Measurements from ENCODE around the gene AXIN2.
A peak's percentile ranks its signal among the peaks of the same experiment; 100 is the strongest.

Gene AXIN2, protein sequence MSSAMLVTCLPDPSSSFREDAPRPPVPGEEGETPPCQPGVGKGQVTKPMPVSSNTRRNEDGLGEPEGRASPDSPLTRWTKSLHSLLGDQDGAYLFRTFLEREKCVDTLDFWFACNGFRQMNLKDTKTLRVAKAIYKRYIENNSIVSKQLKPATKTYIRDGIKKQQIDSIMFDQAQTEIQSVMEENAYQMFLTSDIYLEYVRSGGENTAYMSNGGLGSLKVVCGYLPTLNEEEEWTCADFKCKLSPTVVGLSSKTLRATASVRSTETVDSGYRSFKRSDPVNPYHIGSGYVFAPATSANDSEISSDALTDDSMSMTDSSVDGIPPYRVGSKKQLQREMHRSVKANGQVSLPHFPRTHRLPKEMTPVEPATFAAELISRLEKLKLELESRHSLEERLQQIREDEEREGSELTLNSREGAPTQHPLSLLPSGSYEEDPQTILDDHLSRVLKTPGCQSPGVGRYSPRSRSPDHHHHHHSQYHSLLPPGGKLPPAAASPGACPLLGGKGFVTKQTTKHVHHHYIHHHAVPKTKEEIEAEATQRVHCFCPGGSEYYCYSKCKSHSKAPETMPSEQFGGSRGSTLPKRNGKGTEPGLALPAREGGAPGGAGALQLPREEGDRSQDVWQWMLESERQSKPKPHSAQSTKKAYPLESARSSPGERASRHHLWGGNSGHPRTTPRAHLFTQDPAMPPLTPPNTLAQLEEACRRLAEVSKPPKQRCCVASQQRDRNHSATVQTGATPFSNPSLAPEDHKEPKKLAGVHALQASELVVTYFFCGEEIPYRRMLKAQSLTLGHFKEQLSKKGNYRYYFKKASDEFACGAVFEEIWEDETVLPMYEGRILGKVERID

GRCh38 chr17:65561452-65562205, at the start of gene AXIN2:
TSS of gene AXIN2 (minus strand) at chr17:65561648. CDS start at chr17:65558620, 3,028 bp downstream.
- DNase-seq = peak; percentile 94

DNA sequence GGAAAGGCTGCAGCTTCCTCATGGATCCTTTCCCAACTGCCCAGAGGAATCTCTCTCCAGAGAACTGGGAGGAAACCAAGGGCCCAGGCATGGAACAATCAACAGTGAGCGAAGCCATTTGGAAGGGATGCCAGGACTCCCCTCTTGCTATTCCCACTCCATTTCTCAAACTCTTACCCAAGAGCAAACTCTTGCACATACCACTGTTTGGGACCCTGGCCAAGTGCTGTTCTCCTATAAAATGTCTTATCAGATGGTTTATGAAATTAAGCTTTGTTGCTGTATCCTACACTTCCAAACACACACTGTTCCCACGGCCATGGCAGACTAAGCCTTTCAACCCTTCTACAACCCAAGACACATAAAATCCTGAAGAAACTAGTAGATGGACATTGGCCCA, 48.3 kb upstream of the AXIN2 start:
- DNase-seq = no peak

DNA sequence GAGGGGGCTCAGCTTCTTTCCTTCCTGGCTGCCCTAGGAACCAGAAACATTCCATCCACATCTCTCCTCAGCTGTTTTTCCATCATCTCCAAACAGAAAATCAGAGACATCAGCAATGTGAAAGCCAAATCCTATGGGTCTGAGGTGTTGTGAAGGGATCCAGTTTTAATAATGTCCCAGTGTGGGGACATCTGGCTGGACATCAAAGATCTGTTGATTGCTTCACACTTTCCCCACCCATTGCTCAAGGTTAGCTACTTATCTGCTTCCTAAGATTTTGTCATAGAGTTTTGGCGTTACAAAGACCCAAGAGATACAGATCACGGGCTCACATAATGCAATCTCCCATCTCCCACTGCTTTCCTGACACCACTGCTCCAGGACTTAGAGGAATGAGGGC, 47.8 kb upstream of the AXIN2 start:
- no peak for DNase-seq

GRCh38 chr17:65604070-65604469, 42.6 kb upstream of the AXIN2 start:
- DNase-seq = no peak

GRCh38 chr17:65601881-65602280, 40.4 kb upstream of the AXIN2 start:
- DNase-seq = no peak

DNA sequence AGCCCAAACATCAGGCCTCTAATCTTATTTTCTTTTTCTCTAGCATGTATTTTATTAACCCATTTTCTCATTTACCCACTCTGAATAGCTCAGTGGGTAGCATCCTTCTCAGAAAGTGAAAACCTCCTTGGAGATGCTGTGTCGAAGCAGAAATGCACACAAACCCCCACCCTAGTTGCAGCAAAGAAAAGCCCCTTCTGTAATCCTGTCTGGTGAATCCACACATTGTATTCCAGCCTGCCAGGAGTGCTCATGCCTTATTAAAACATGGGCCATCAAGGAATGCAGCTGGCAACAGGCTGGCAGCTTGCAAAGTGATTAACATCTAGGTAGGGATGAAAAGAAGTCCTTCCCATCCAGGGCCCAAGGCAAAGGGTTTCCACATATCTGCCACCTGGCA, 39.7 kb upstream of the AXIN2 start:
- no peak for DNase-seq

DNA sequence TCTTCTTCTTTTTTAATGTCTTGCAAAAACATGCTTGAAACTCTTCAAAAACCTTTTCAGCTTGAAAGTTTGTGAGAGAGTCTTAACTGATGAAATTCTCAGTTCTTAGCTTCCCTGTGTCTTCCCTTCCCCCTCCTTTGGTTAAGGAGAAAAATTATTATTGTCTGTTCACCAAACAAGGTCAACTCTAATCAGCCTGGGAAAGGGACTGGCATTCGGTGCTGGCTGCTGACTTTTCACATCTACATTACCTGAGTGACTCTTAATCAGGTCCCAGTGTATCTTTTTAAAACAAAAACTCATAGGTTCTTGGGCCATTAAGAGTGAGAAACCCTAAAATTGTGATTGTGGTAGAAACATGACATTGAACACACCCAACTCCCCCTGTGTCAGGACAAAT, 39.1 kb upstream of the AXIN2 start:
- DNase-seq = no peak

DNA sequence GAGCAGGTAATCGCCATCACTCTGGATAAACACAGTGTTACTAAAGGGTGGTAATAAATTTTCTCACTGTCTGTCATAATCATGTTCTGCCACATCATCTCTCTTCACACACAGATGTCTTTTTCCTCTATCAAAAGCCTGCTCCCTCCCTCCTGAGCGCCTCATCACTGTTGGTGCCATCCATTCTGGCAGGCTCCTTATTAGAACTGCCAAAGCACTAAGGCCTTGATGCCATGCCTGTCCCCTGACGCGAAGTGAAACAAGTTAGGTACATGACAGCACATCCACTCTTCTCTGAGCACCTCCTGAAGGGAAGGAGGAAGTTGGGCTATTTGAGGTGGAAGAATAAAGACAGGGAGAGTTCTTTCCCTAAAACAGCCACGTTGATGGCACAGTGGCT, 38.2 kb upstream of the AXIN2 start:
- no peak for DNase-seq

- no peak for DNase-seq
Observed at GRCh38 chr17:65598746-65599145, 37.3 kb upstream of the AXIN2 start.

DNA sequence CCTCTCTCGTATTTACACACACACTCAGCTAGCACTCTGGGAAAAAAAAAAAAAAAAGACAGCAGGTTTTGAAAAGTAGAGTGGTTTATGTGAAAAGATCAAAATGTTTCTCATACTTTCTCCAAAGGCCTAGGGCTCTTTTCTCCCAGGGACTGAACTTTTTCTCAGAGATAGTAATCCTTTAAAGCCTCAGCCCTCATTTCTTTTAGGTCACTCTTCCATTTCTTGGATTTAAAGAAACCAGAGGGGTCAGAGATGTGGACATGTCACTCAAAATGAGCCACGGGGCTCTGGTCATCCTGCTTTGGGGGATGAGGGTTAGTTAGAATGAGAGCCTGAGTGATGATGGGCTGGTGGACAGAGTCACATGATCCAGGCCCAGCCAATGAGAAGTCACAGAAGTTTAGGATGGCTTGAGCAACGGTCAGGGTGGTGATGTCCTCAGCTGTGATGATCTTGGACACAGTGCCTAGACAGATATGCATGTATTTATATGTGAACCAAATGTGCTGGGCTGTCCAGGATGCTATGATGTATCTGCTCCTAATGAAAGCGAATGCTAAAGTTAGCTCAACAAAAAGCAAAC, 33.7 kb upstream of the AXIN2 start:
- DNase-seq = no peak

DNA sequence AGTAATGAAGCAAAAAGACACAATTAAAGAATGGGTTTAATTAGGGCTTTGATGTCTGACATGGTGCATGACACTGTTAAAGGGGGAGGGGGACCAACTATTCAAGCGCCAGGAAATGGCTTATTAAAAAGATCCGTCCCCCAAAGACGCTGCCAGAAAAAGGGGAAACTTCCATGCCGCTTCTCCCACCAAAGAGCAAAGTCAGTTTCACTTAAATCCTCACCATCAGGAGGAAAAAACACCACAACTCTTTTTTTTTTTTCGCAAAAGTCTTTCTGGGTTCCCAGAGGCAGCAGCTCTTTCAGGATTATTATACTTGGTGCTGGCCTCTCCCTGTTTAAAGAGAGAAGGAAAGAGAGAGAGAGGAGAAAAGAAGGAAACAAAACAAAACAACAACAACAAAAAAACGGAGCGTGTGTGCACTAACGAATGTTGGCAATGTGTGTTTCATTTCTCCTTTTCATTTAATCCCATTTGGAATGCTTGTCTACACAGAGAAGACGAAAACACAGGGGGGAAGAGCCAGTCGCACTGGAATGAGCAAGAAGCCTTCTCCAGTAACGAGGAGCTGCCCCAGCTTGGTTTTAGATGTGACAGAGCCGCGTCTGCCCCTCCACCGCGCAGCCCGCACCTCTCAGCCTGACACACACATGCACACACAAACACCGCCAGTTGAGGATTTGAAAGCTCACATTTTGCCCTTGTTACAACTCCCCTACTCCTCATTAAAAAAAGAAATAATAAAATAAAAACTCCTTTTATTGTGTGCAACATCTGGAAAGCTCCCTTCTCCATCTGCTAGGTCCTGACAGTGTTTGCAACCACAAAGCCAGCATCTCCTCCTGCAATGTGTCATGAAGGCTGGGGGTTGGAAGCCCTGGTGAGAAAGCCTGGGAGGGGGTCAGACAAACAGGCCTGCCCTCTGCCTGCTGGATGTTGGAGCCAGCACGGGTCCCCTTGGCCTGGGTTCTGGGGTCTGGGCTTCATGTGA, 32.7 kb upstream of the AXIN2 start:
- DNase-seq = peak; percentile 56

GRCh38 chr17:65593092-65593854, 31.8 kb upstream of the AXIN2 start:
- DNase-seq = no peak

GRCh38 chr17:65592125-65592965, 30.9 kb upstream of the AXIN2 start:
- no peak for DNase-seq

GRCh38 chr17:65589321-65589720, 27.9 kb upstream of the AXIN2 start:
- DNase-seq = no peak

DNA sequence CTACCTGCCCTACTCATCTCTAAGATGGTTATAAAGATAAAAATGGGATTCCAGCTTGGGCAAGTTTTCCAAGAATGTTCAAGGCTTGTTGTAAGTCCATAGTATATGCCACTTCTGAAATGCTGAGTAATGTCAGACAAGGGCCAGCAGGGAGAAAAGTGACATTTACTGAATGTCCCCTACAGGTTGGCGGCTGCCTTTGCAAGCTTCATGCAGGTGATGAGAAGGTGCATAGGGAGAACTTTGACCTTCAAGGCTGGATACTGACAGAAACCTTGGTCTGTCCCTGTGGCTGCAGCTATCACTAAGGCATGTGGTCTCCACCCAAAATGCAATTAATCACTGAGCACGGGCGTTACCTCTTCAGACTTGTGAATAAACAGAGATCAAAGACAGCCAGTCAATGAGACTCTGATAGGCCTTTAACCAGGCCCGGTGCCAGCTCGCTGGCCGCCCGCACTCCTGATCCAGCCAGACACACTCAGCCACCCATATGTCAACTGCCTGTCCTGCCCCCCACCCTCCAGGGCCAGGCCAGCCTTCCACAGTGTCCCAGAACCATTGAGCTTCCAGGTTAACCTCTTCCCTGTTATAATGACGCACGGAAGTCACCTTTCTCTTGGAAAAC, 26.8 kb upstream of the AXIN2 start:
- no peak for DNase-seq

- DNase-seq = no peak
Observed at GRCh38 chr17:65587534-65588180, 26.2 kb upstream of the AXIN2 start.

DNA sequence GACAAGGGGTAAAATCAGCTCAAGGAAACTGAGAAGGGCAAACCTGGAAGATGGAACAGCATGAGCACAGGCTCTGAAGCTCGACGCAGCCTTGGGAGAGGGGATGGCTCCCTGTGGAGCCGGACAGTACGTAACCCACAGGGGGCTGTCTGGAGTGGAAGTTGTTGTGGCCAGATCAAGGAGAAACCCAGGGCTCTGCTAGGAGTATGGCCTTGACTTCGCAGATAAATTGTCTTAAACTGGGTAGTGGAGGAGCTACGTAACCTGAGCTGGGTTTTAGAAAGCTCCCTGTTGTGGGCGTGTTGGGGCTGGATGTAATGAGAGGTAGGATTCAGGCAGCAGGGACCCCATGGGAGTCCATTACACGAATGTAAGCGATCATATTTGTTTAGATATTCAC, 25.5 kb upstream of the AXIN2 start:
- DNase-seq = no peak

GRCh38 chr17:65584604-65585521, 23.4 kb upstream of the AXIN2 start:
- no peak for DNase-seq

Data from fibroblast of skin of right biceps (primary cell).